ENCODE measurements around the gene ME3.

DNA sequence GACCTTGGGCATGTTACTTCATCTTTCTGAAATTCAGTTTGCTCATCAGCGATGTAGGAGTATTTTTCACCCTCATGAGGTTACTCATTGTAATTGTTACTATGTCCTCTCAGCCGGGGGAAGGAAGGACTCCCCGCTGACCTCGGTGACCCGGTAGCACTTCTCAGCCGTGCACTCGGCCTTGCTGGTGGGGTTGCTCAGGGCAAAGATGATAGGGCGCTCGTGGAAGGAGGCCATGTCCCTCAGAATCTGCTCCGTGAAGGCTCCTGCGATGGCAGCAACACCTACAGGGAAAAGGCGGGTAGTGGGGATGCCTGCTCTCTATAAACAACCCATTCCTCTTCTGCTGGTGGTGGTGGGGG lies 225.5 kb downstream of the ME3 start:
- no peak for TF ChIP-seq CBFB (CRISPR knock-in tag; IDR thresholded peaks at IDR 0.05; ENCODE audit: low read depth)
- TF ChIP-seq, protein P1, sequence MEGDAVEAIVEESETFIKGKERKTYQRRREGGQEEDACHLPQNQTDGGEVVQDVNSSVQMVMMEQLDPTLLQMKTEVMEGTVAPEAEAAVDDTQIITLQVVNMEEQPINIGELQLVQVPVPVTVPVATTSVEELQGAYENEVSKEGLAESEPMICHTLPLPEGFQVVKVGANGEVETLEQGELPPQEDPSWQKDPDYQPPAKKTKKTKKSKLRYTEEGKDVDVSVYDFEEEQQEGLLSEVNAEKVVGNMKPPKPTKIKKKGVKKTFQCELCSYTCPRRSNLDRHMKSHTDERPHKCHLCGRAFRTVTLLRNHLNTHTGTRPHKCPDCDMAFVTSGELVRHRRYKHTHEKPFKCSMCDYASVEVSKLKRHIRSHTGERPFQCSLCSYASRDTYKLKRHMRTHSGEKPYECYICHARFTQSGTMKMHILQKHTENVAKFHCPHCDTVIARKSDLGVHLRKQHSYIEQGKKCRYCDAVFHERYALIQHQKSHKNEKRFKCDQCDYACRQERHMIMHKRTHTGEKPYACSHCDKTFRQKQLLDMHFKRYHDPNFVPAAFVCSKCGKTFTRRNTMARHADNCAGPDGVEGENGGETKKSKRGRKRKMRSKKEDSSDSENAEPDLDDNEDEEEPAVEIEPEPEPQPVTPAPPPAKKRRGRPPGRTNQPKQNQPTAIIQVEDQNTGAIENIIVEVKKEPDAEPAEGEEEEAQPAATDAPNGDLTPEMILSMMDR (IDR thresholded peaks at IDR 0.05), result no peak
- TF ChIP-seq OVOL2 (CRISPR knock-in tag; IDR thresholded peaks at IDR 0.05; ENCODE audit: borderline replicate concordance), result no peak
- TF ChIP-seq, protein P2, sequence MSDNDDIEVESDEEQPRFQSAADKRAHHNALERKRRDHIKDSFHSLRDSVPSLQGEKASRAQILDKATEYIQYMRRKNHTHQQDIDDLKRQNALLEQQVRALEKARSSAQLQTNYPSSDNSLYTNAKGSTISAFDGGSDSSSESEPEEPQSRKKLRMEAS (CRISPR knock-in tag; IDR thresholded peaks at IDR 0.05), result no peak
- no peak for TF ChIP-seq CREB1 (CRISPR knock-in tag; IDR thresholded peaks at IDR 0.05)
- TF ChIP-seq, protein P3, sequence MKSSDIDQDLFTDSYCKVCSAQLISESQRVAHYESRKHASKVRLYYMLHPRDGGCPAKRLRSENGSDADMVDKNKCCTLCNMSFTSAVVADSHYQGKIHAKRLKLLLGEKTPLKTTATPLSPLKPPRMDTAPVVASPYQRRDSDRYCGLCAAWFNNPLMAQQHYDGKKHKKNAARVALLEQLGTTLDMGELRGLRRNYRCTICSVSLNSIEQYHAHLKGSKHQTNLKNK (CRISPR knock-in tag; IDR thresholded peaks at IDR 0.05), result no peak
- TF ChIP-seq RELA (CRISPR knock-in tag; IDR thresholded peaks at IDR 0.05; ENCODE audit: borderline replicate concordance), result no peak
- TF ChIP-seq, protein P4, sequence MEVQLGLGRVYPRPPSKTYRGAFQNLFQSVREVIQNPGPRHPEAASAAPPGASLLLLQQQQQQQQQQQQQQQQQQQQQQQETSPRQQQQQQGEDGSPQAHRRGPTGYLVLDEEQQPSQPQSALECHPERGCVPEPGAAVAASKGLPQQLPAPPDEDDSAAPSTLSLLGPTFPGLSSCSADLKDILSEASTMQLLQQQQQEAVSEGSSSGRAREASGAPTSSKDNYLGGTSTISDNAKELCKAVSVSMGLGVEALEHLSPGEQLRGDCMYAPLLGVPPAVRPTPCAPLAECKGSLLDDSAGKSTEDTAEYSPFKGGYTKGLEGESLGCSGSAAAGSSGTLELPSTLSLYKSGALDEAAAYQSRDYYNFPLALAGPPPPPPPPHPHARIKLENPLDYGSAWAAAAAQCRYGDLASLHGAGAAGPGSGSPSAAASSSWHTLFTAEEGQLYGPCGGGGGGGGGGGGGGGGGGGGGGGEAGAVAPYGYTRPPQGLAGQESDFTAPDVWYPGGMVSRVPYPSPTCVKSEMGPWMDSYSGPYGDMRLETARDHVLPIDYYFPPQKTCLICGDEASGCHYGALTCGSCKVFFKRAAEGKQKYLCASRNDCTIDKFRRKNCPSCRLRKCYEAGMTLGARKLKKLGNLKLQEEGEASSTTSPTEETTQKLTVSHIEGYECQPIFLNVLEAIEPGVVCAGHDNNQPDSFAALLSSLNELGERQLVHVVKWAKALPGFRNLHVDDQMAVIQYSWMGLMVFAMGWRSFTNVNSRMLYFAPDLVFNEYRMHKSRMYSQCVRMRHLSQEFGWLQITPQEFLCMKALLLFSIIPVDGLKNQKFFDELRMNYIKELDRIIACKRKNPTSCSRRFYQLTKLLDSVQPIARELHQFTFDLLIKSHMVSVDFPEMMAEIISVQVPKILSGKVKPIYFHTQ (CRISPR knock-in tag; IDR thresholded peaks at IDR 0.05), result no peak
- TF ChIP-seq MYBL2 (CRISPR knock-in tag; IDR thresholded peaks at IDR 0.05), result no peak
